Epidermal melanocyte (primary cell): Measurements from ENCODE around the gene SREBF2.

Experiments
- DNase-seq: peaks from one replicate; pipeline ENCODE4 v3.0.0; 2011; ENCODE audit warnings: low spot score; ENCODE audit not compliant: insufficient read length

SREBF2 gene

DNA sequence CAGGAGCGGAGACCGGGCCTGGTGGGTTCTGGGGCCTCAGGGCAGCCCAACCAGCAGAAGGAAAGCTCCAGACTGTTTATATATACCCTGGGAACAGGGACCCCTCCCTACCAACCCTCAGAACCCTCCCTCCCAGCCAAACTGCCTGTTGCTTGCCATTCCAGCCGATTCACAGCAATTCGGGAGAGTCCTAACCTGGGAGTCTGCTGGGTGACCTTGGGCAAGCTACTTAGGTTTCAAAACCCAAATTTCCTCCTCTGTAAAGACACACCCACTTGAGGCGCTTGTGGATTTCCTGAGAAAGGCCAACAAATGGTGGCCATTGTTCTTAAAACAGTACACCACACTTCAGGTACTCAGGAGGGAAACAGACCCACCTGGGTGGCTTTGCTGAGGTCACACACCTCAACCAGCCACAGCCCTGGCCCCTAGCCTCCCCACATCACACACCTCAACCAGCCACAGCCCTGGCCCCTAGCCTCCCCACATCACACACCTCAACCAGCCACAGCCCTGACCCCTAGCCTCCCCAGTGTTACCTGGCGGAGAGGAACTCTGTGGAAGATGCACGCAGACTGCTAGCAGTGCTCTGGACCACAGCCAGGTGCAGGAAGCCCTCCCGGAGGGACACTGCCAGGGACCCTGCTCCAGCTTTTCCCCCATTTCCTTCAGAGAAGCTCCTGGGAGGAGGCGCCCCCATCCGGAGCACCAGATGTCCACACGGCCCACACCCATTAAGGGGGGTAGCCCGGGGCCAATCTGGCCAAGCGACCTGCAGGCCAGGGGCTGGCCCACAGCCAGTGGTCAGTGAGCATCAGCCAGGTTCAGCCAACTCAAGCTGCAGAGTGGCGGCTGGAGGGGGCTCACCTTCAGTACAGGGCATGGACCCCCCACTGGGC lies 75.8 kb downstream of the SREBF2 start:
- DNase-seq, result no peak

DNA sequence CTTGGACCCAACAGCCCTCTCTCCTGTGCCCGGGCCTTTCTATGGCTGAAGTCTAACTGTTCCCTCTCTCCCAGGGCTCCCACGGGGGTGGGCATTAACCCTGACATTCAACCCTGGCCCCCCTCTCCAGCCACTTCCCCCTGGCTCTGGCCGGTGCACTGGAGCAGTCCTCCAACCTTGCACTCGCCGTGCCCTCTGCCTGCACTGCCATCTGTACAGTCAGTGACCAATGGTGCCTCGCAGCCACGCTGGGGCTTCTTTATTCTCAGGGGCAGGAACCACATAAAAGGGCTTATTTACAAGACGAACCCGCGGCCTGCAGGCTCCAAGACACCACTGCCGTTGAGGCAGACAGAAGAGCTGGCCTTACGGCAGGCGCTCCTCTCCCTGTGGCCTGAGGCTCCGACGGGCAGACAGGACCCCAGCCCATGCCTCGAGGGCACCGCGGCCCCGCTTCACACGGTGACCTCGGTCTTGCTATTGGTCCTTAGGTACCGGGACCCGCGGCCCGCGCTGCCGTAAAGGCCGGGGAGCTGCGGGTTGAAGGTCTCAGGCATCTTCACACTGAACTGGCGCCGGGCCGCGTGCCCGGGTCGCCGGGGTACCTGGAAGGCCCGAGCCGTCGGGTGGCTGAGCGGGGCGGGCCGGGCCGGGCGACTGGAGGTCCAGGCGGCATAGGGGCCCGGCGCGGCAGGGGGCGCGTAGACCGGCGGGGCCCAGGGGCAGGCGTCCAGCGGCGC lies 76.6 kb downstream of the SREBF2 start:
- no peak for DNase-seq

DNA sequence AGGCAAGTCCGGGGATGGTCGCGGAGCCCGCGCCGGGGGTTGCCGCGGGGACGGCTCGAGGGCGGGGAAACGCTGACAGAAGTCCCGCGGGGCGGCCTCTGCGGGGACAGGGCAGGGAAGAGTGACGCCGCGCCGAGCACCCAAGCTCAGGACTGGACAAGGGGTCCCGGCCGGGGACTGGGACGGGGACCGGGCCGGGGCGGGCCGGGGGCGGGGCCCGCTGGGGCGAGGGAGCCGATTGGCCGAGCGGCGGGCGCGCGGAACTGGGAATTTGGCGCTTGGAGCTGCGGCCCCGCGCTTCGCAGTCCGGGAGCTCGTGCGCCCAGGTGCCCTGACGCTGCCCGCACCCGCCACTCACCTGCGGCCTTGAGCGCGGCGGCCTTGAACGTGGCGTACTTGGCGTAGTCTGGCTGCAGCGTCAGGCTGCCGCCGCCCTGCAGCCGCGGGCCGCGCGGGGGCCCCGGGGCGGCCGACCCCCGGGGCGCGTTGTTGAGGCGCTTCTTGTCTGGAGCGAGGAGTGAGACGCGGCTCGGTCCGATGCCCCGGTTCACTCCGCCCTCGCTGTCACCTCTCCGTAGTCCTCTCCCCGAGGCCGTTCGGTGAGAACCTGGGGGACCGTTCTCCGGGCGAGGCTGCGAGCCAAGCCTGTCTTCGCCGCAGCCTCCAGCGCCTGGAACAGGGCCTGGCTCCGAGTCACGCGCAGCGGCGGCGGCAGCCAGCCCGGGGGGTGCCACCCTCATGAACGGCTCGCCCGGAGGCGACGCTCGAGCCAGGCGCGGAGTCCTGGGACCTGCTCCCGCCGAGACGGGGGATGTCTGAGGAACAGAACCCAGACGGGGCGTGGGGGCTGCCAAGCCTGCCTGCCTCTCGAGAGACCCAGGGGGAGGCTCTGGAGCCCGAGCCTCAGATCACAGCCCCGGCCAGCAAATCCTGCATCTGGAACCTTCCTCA lies 77.4 kb downstream of the SREBF2 start:
- peak; percentile 60 for DNase-seq

DNA sequence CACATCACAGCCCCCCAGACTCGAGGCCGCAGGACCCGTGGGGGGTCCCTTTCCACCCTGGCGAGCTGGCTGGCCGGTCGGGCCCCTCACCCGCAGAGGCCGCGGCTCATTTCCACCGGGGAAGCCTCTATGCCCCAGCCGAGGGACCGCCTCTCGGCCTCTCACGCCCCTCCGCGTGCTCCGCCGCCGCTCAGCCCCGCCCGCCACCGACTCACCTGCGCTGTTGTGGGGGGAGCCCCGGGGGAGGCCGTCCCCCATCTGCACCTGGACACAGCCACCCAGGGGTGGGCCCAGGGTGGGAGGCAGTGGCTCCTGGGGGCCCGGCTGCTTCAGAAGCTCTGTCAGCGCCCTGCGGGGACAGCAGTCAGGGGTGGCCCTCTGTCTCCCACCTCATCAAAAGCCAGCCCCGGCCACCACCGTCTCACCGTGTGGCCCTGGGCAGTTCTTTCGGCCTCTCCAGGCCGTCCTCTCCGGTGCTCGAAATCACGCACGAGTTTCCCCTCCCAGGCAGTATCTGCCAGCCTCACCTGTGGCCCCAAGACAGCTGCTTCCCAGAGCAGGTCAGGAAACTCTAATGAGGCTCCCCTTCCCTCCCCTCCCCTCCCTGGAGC lies 78.2 kb downstream of the SREBF2 start:
- no peak for DNase-seq

DNA sequence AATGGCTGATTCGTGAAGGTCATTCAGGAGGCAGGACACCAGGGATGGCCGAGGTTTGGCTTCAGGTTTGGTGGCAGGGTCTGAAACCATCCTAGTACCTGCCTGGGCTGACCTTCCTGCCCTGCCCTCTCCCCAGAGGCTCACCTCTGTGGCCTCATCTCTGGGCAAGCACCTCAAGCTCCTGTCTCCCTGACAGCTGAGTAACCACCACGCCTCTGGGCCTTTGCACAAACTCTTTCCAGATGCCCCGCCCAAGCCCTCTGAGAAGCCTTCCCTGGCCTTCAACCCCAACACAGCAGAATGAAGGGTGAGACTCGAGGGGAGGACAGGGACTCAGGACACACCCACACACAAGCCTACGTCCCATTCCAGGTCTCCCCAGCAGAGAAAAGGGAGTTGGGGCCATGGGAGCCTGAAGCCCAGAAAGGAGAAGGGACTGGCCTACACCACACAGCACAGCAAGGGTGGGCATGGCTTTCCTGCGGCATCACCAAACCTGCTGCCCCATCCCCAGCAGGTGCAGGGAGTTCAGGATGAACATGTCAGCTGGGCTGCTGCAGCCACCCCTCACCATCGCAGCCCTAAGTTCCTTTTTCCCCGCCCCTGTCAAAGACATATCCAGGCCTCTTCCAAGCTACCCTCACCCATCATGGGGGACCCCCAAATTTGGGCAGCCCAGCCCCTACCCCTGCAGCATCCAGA lies 79.6 kb downstream of the SREBF2 start:
- no peak for DNase-seq

DNA sequence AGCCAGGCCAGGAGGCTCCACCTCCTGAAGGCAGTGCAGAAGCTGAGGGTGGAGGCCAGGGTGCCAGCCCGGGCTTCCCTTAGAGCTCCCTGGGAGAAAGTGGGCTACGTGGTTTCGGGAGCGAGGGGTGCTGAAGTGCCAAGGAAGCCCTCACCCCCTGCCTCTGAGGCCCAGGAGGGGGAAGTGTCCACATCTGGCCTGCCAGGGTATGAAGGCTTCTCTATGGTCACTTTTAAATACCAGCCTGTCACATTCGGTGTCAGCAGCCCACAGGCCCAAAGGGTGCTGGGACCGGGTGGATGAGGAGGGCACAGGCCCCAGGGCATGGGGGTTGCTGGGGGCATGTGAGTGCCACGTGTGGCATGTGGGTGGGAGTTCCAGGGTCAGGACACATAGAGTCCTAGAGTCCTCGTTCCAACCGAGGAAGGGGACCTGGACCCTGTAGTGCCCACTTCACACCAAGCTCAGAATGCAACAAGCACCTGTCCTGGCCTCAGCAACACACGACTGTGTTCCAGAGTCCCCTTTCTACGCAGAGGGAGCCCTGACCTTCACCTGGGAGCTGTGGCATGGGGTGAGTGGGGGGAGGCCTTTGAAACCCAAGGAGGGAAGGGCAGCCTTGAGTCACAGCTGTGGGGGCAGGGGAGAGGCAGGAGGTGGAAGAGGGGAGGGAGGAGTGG lies 80.3 kb downstream of the SREBF2 start:
- DNase-seq, result no peak

DNA sequence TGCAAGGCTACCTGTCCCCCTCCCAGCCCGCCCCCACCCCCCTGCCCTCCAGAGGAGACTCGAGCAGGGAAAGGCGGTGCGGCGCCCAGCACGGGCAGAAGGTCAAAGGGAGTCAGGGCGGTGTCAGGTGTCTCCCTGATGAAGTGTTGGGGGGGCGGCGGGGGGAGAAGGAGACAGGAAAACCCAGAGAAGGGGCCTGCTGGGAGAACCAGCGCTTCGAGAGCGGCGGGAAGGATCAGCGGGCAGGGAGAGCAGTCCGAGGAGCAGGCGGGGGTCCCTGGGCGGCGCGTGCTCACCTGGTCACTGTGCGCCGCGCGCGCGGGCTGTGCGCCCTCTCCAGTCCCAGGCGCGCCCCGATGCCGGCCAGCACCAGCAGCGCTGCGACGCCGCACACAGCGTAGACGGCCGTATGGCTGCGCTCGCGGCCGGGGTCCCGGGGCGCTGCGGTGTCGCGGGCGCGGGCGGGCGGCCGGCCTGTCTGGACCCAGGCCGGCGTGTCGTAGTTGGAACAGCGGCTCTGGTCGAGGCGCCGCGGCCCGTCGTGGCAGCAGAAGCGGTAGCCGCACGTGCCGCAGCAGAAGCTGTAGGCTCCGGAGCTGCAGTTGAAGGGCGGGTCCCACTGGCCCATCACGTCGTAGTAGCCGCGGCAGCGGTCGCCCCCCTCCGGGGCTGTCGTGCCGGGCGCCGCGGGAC lies 81.1 kb downstream of the SREBF2 start:
- DNase-seq, result no peak

DNA sequence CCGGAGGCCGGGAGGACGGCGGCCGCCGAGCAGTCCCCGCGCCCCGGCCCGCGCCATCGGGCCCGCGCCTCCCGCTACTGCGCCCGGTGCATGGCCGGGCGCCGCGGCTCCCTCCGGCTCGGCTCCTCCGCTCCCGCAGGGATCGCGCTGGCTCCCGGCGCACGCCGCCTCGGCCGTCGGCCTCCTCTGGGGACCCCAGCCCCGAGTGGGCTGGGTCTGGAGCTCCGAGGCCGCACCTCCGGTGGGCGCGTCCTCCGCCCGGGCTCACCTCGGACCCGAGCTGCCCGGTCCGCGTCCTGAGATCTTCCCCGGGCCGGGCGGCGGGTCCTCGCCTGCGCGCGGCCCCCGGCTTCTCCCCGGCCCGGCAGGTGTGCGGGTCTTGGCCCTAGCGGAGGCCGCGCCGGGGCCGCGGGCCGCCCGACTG lies 81.7 kb downstream of the SREBF2 start:
- DNase-seq, result no peak

DNA sequence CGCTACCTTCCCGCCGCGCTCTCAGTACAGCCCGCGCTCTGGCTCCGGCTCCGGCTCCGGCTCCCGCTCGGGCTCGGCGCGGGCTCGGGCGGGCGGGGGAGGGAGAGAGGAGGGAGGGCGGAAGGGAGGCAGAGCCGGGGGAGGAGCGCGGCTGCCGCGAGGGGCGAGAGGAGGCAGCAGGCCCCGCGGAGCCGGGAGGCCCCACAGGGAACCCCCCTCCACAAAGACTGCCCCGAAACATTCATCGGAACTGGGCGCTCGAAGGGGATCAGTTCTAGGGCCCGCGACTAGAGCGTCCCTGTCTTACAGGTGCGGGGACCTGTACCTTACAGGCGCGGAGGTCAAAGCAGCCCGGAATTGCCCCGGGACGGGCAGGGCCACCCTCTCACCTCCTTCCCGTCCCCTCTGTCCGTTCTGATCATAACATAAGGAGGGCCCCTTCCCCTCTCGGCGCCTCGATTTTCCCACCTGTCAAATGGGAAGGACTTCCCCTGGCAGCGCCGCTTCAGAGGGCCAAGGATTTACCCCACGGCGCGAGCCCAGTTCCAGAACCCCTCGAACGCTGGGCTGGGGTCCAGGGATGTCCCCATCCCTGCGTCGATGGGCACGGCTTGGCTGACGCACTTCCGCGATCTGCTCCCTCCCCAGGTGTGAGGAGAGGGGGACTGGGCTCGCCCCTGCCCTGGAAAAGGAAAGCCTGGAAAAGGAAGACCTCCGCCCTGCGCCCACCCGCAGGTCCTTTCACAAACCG lies 82.3 kb downstream of the SREBF2 start, which contains the start of gene SHISA8:
SHISA8 (minus strand) TSS at position 40 of the 751 bp plus-strand sequence. CDS start 407 bp downstream, outside the sequence.
- DNase-seq, result no peak

DNA sequence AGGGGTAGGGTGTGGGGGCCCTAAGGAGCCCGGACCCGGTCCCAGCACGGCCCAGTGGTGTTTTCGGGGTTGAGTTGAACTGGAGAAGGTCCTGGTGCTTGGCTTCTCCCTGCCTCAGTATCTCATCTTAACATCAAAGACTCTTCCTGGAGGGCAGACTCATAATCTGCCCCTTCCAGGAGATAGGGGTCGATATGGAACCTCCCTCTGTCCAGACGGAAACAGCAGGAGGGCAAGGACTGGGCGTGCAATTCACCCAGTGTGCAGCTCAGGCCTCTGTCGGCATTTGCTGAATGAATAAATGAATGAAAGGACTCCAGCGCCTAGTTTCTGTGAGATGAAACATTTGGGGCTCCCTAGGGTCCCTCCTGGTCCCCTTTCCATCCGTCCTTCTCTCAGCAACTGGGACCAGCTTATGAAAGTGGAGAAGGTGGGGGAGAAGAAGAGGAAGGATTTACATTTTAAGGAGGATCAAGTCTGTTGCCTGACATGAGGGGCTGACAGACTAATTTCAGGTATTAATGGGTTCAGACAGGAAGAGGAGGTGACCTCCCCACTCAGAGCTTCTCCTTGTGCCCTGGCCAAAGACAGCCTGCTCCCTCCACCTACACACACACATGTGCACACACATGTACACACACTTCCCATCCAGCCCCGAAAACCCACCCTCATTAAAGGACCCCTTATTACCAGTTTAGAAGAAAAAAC lies 83.0 kb downstream of the SREBF2 start:
- no peak for DNase-seq

DNA sequence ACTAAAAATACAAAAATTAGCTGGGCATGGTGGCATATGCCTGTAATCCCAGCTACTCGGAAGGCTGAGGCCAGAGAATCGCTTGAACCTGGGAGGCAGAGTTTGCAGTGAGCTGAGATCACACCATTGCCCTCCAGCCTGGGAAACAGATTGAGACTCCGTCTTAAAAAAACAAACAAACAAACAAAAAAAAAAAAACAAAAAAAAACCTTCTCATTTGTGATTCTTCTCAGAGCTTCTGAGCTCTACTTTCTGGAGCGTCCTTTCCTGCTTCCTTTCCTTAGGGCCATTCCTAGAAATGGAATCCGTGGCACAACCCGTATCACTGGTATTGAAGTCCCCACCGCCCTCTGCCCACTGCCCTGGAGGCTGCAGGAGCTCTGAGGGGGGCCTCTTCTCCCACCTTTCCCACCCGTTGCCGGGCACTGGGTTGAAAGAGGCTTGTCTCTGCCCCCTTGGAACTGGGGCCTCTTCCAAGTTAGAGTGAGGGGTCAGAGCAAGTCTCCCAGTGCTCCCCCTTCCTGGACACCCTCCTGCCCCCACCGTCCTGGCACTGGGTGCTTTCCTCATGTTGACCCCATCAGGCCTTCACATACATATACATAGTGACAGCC lies 83.9 kb downstream of the SREBF2 start:
- no peak for DNase-seq

DNA sequence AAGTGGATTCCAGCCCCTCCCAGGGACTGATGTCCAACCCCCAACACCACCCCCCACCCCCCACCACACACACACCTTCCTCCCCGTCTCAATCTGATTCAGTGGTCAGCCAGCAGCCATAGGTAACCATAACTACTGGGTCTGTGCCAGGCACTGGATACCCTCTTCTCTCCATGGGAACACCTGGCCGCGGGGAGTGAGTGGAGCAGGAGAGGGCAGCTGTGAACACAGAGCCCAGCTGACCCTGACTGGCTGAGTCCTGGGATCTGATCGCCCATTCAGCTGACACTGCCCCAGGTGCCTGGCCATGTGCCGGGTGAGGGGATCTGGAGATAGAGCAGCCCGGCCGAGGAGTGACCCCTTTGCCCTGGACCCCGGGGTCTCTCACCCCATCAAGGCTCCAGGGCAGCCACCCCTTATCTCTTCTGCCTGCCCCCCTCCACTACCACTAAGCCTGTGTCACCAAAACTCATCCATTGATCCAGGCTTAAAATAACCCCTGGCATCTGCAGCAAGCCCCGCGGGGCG lies 84.5 kb downstream of the SREBF2 start:
- no peak for DNase-seq

DNA sequence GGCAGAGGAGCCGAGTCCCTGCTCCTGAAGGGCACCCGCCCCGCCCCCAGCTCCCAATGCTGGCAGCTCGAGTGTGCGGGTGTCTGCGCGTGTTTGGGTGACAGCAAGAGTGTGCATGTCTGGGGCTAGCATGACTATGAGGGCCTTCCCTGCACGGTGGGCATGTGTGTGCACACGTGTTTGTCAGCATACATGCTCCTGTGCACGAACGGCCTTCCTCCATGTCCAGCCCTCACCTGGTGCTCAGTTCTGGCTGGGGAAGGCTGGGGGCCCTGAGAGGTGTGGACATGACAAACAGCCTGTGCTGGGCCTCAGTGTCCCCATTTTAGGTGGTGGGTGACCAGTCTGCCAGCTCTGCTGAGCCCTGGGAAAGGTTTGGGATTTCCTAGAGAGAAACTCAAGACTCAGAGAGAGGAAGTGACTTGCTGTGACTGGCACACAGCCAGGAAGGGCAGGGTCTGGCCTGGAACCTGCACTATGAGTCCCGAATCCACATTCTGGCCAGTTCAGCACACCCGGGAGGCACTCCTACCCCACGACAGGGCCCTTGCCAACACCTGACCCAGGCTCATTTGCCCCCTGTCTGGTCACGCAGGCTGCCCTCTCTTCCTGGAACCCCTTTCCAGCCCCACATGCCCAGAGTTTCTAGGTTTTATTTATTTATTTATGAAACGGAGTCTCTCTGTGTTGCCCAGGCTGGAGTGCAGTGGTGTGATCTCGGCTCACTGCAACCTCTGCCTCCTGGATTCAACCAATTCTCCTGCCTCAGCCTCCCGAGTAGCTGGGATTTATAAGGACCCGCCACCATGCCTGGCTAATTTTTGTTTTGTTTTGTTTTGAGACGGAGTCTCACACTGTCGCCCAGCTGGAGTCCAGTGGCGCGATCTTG lies 85.2 kb downstream of the SREBF2 start:
- DNase-seq, result no peak

DNA sequence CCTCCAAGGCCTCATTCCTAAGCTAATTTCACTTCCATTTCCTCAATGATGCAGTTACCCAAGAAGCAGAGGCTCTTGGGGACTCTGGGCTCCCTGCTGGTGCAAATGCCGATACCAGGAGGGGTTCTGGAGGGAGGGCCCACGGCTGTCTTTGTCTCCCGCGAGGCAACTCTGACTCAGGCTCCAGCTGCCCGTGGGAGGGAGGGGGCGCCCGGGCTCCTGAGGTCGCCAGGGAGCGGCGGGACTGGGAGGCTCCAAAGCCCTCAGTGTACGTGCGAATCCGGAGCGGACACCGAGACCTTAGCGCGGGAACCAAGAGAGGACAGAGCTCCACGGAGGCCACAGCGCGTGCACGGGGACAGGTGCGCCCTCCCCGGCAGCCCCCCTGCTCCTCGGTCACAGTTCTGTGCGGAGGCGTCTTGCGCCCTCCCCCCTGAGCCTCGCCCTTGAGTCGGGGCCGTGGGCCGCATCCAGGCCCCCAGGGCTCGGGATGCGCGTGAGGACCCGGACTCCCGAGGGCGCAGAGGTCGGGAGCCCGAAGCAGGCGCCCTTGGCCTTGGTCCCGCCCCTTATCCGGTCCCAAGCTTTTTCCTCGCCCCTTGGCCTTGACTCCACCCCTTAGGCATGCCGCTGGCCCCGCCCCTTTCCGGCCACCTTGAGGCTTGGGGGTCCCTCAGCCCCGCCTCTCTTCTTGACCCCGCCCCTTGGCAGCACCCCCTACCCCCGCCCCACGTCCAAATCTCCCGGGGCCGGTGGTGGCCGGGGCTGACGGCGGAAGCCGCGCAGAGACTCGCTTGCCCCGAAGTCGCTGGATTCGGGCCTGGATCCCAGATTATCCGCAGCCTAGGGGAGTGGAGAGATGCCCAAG lies 86.7 kb downstream of the SREBF2 start:
- peak; percentile 79 for DNase-seq
